Type B pancreatic cell (in vitro differentiated cells): ENCODE measurements around the gene KIF16B. TPM values are rescaled to one million over a fixed set of nuclear protein-coding genes. Genes with fewer than 3 reads are reported as not detected.

Source experiments
- DNase-seq: peaks from one replicate; pipeline ENCODE4 v3.0.0; 2021; ENCODE audit warnings: mixed read lengths; ENCODE audit not compliant: unreplicated experiment; ENCODE audit errors: extremely low spot score
- H3K27ac Mint-ChIP-seq: 2 replicates; pipeline ENCODE4 v1.8.0; 2021; ENCODE audit warnings: mild to moderate bottlenecking, mixed read lengths
- H3K27me3 Mint-ChIP-seq: 2 replicates; pipeline ENCODE4 v1.8.0; 2021; ENCODE audit warnings: mixed read lengths
- H3K36me3 Mint-ChIP-seq: 2 replicates; pipeline ENCODE4 v1.8.0; 2021; ENCODE audit warnings: mixed read lengths
- H3K4me1 Mint-ChIP-seq: one replicate; pipeline ENCODE4 v1.8.0; 2021; ENCODE audit warnings: mixed read lengths; ENCODE audit not compliant: unreplicated experiment
- H3K4me3 Mint-ChIP-seq: 2 replicates; pipeline ENCODE4 v1.8.0; 2021; ENCODE audit warnings: mild to moderate bottlenecking, mixed read lengths
- H3K9me3 Mint-ChIP-seq: 2 replicates; pipeline ENCODE4 v1.8.0; 2021; ENCODE audit warnings: mixed read lengths
- CTCF ChIP-seq: fragments of 200-600 bp; sonication (generic); conservative IDR thresholded peaks from 2 replicates; pipeline ENCODE4 v1.5.0; 2021; ENCODE audit warnings: antibody characterized with exemption, mild to moderate bottlenecking
- total RNA-seq: library from RNA; stranded (reverse); gene quantifications from 2 replicates; pipeline ENCODE4 v1.2.1, GENCODE V29; 2021; ENCODE audit warnings: low replicate concordance

Gene KIF16B
- total RNA-seq, 1 donor from 2014 or later: 10.3 TPM

DNA sequence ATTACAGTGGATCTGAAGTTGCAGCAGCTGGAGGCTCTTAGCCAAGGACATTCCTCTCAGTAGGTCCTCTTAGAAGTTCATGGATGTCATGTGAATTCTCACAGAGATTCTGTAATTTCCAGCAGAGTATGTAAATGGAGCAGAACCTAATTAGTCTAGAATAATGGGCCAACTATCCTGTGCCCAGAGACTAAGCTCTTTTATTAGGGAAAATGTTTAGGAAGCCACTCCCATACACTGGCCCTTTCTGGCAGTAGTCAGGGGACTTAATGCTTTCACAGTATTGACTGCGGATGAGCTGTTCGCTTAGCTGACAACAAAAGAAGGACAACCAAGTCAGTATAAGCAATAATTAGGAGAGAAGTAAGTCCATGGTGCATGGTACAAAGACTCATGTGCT is 43.8 kb upstream of the KIF16B start:
- peaks cover 17% of the 10 kb centered on the region for H3K9me3 Mint-ChIP-seq
- no peak for DNase-seq
- no peaks in the 10 kb centered on the region for H3K36me3 Mint-ChIP-seq

GRCh38 chr20:16616317-16616716 is 43.1 kb upstream of the KIF16B start:
- TF ChIP-seq CTCF: no peak
- Mint-ChIP-seq H3K4me1 (peaks cover 7% of the 10 kb centered on the region), H3K36me3 (no peaks in the 10 kb centered on the region), H3K27ac (no peak overlapping the region), H3K4me3 (no peak overlapping the region), H3K27me3 (peaks cover 3% of the 10 kb centered on the region), H3K9me3 (peaks cover 21% of the 10 kb centered on the region)
- no peak for DNase-seq

More for the DNA sequence above, 43.8 kb upstream of the KIF16B start:
- no peak overlapping the region for H3K4me3 Mint-ChIP-seq
- H3K27ac Mint-ChIP-seq: no peak overlapping the region
- TF ChIP-seq CTCF: no peak
- H3K4me1 Mint-ChIP-seq: peaks cover 7% of the 10 kb centered on the region
- H3K27me3 Mint-ChIP-seq: no peaks in the 10 kb centered on the region

- no peaks in the 10 kb centered on the region for H3K36me3 Mint-ChIP-seq
- no peak for DNase-seq
- peaks cover 13% of the 10 kb centered on the region for H3K9me3 Mint-ChIP-seq
- H3K27me3 Mint-ChIP-seq: peaks cover 4% of the 10 kb centered on the region
- H3K4me1 Mint-ChIP-seq: no peaks in the 10 kb centered on the region
- TF ChIP-seq CTCF: no peak
- no peak overlapping the region for H3K27ac Mint-ChIP-seq
- H3K4me3 Mint-ChIP-seq: no peak overlapping the region
Measured at GRCh38 chr20:16615199-16615598, 42.0 kb upstream of the KIF16B start.

- H3K36me3 Mint-ChIP-seq: no peaks in the 10 kb centered on the region
- peaks cover 4% of the 10 kb centered on the region for H3K27me3 Mint-ChIP-seq
- peaks cover 10% of the 10 kb centered on the region for H3K9me3 Mint-ChIP-seq
- TF ChIP-seq CTCF: no peak
- peaks cover 9% of the 10 kb centered on the region for H3K4me1 Mint-ChIP-seq
- no peak overlapping the region for H3K4me3 Mint-ChIP-seq
- no peak overlapping the region for H3K27ac Mint-ChIP-seq
- no peak for DNase-seq
Measured at GRCh38 chr20:16613954-16614353, 40.7 kb upstream of the KIF16B start.

GRCh38 chr20:16612706-16613105 is 39.5 kb upstream of the KIF16B start:
- H3K27me3 Mint-ChIP-seq: peaks cover 4% of the 10 kb centered on the region
- H3K36me3 Mint-ChIP-seq: no peaks in the 10 kb centered on the region
- DNase-seq: no peak
- H3K9me3 Mint-ChIP-seq: peaks cover 10% of the 10 kb centered on the region
- TF ChIP-seq CTCF: no peak
- no peak overlapping the region for H3K4me3 Mint-ChIP-seq
- peaks cover 20% of the 10 kb centered on the region for H3K4me1 Mint-ChIP-seq
- H3K27ac Mint-ChIP-seq: no peak overlapping the region

- H3K27ac Mint-ChIP-seq: no peak overlapping the region
- no peak for DNase-seq
- H3K36me3 Mint-ChIP-seq: no peaks in the 10 kb centered on the region
- peaks cover 4% of the 10 kb centered on the region for H3K27me3 Mint-ChIP-seq
- peaks cover 9% of the 10 kb centered on the region for H3K9me3 Mint-ChIP-seq
- peaks cover 27% of the 10 kb centered on the region for H3K4me1 Mint-ChIP-seq
- no peak overlapping the region for H3K4me3 Mint-ChIP-seq
- no peak for TF ChIP-seq CTCF
Measured at GRCh38 chr20:16611817-16612216, 38.6 kb upstream of the KIF16B start.
